ENCODE results near the gene TTLL10. TPM values are rescaled to one million over a fixed set of nuclear protein-coding genes. Genes with fewer than 3 reads are reported as not detected.

Gene TTLL10
- total RNA-seq, 1 donor from 2014 or later = 0.16 TPM

- DNase-seq (no peak), ATAC-seq (ENCODE audit: low read depth) (no peak)
- H3K27me3 Mint-ChIP-seq = peaks cover 2% of the 10 kb centered on the region
- H3K27ac Mint-ChIP-seq = peak overlapping the region; percentile 76
- CTCF ChIA-PET = interaction anchor here (0.7 to 1.7 kb wide), 3 partner anchors 70 to 85 kb away, joined by 3 to 7 read pairs (median 3); no protein-coding TSS in a partner anchor
- peak overlapping the region; percentile 74 for H3K4me3 Mint-ChIP-seq
- H3K36me3 Mint-ChIP-seq (ENCODE audit: low read depth) = peaks cover 2% of the 10 kb centered on the region
- H3K4me1 Mint-ChIP-seq = peaks cover 35% of the 10 kb centered on the region
- TF ChIP-seq CTCF (IDR thresholded peaks at IDR 0.05) = no peak
- intact Hi-C loops (cut with micrococcal nuclease) = loop anchor here (5.0 kb wide), 2 partner anchors 50 to 85 kb away; no protein-coding TSS in a partner anchor
- POLR2A ChIA-PET = interaction anchor here (0.6 to 3.3 kb wide), 11 partner anchors 8 to 143 kb away, joined by 3 to 15 read pairs (median 6); partner anchors contain the start of genes B3GALT6, SDF4 and UBE2J2
- no peaks in the 10 kb centered on the region for H3K9me3 Mint-ChIP-seq
Measured at GRCh38 chr1:1207571-1207892, 33.9 kb downstream of the TTLL10 start.

DNA sequence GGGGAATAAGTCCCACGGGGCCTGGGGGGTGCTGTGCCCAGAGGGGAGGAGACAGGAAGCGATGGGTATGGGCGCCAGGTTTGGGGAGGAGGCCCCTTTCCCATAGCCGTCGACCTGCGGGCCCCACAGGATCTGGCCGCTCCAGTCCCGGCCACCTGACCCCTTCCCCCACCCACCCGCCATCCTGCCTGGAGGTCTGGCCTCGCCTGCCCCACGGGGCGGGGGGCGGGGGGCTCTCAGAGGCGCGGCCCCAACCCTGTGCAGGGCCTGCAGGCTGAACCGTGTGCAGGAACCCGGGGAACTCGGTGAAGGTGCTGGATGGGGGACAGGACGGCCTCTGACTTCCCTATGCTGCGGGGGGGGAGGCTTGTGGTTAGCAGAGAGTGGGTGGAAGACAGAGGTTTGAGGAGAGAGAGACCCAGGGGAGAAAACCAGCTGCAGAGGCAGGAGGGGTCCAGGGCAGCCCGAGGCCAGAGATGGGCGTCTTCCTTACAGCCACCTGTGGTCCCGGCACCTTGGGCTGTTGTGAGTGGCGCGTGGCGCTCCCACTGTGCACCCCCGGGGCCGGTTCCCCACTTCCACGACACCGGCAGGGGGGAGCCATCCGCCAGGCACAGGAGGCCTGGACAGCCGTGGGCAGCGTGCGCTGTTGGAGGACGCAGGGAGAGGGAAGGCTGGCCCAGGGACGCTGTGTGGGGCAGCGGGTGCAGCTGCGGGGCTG, 35.2 kb downstream of the TTLL10 start:
- intact Hi-C loops (cut with micrococcal nuclease) = loop anchor here (1.0 to 5.0 kb wide), 8 partner anchors 22 to 176 kb away; no protein-coding TSS in a partner anchor
- peaks cover 2% of the 10 kb centered on the region for H3K27me3 Mint-ChIP-seq
- ChIA-PET POLR2A (interaction anchor here (0.7 to 3.3 kb wide), 9 partner anchors 9 to 87 kb away, joined by 3 to 15 read pairs (median 6); partner anchors contain the start of genes B3GALT6, SDF4 and UBE2J2), CTCF (no interaction called here)
- ATAC-seq (ENCODE audit: low read depth) (peak; percentile 18), DNase-seq (peak; percentile 49)
- H3K36me3 Mint-ChIP-seq (ENCODE audit: low read depth) = no peaks in the 10 kb centered on the region
- peak overlapping the region; percentile 74 for H3K4me3 Mint-ChIP-seq
- H3K4me1 Mint-ChIP-seq = peaks cover 37% of the 10 kb centered on the region
- no peaks in the 10 kb centered on the region for H3K9me3 Mint-ChIP-seq
- TF ChIP-seq CTCF (IDR thresholded peaks at IDR 0.05) = no peak
- no peak overlapping the region for H3K27ac Mint-ChIP-seq

- TF ChIP-seq CTCF (IDR thresholded peaks at IDR 0.05) = no peak
- ChIA-PET CTCF (no interaction called here), POLR2A (no interaction called here)
- Mint-ChIP-seq H3K27ac (no peak overlapping the region), H3K36me3 (ENCODE audit: low read depth) (no peaks in the 10 kb centered on the region), H3K4me3 (no peak overlapping the region), H3K27me3 (peaks cover 2% of the 10 kb centered on the region), H3K9me3 (no peaks in the 10 kb centered on the region), H3K4me1 (peaks cover 45% of the 10 kb centered on the region)
- DNase-seq (peak; percentile 14), ATAC-seq (ENCODE audit: low read depth) (no peak)
- intact Hi-C loops (cut with micrococcal nuclease) = no loop called here
Measured at GRCh38 chr1:1210726-1211540, 37.3 kb downstream of the TTLL10 start.

GRCh38 chr1:1211541-1212441, 38.1 kb downstream of the TTLL10 start:
- peaks cover 2% of the 10 kb centered on the region for H3K27me3 Mint-ChIP-seq
- no peak for ATAC-seq (ENCODE audit: low read depth)
- H3K9me3 Mint-ChIP-seq = no peaks in the 10 kb centered on the region
- intact Hi-C loops (cut with micrococcal nuclease) = no loop called here
- DNase-seq = peak; percentile 16
- no peak for TF ChIP-seq CTCF (IDR thresholded peaks at IDR 0.05)
- no peak overlapping the region for H3K27ac Mint-ChIP-seq
- peaks cover 47% of the 10 kb centered on the region for H3K4me1 Mint-ChIP-seq
- H3K36me3 Mint-ChIP-seq (ENCODE audit: low read depth) = peaks cover 6% of the 10 kb centered on the region
- H3K4me3 Mint-ChIP-seq = no peak overlapping the region
- ChIA-PET CTCF (no interaction called here), POLR2A (interaction anchor here (0.5 to 1.6 kb wide), 4 partner anchors 16 to 54 kb away, joined by 3 to 5 read pairs (median 4); no protein-coding TSS in a partner anchor)
